Activated CD4-positive, alpha-beta T cell treated with anti-CD3 and anti-CD28 coated beads, Interleukin-2, Interleukin-4, amounts not matched to agents 100 ng/mL and 50 ng/mL, durations not matched to agents 16 hours and 8 hours (primary cell): Measurements from ENCODE around the gene SIGLEC9.
A peak's percentile ranks its signal among the peaks of the same experiment; 100 is the strongest.

Experiments
- DNase-seq: peaks from one replicate; pipeline ENCODE4 v3.0.0-alpha.2; 2020; ENCODE audit warnings: low spot score

SIGLEC9 gene

GRCh38 chr19:51124729-51125128, at the start of gene SIGLEC9:
TSS of gene SIGLEC9 (plus strand) at chr19:51124906. CDS start at chr19:51124975, 69 bp downstream.
- DNase-seq, result no peak

DNA sequence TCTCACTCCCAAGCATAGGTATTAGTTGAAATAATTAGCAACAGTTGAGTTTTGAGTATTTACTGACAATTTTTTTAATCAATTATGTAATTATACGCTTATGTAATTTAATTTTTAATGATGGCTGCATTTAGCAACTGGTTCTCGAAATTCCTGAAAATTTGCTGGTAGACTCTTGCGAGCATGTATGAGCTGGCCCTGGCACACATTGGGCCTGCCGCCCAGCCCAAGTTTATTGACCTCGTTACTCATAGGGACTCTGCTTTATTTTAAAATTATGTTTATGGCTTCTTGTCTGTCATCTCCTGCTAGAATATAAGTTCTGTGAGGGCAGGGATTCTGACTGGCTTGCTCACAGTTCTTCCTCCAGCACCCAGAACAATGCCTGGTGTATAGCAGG, 48.7 kb upstream of the SIGLEC9 start:
- DNase-seq, result no peak

DNA sequence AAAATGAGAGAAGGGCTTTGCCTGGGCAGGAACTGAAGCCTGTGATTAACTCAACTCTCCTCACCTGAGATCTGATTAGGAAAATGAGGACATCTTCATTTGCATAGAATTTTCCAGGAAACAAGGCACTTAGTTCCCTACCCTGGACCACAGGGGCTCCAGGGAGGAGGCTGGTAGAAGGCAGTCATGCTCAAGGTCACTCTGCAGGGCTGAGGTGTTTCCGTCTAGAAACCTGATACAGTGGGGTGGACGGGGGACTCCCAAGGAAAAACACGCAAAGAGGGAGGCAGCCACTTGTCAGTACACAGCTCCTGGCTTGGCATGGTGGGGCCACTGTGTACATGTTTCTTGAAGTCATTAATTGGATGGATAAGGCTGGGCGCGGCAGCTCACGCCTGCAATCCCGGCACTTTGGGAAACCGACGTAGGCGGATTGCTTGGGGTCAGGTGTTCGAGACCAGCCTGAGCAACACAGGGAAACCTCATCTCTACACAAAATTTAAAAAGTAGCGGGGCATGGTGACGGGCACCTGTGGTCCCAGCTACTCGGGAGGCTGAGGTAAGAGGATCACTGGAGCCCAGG, 48.0 kb upstream of the SIGLEC9 start:
- no peak for DNase-seq

DNA sequence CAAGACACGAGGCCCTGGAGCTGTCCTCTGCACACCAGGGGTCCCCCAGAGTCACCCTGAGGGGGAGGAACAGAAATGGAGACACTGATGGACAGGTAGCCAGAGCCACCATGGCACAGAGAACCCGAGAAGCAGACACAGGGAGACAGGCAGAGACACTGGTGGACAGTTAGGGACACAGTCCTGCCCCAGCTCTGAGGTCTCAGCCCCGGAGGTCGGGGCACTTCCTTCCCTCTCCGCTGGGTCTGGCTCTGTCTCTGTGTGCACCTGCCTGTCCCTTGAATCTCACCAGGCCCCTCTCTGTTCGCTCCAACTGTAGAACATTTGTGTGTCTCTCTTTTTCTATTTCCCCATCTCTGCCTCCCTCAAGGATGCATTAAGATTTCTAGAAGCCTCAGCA, 46.6 kb upstream of the SIGLEC9 start:
- no peak for DNase-seq

DNA sequence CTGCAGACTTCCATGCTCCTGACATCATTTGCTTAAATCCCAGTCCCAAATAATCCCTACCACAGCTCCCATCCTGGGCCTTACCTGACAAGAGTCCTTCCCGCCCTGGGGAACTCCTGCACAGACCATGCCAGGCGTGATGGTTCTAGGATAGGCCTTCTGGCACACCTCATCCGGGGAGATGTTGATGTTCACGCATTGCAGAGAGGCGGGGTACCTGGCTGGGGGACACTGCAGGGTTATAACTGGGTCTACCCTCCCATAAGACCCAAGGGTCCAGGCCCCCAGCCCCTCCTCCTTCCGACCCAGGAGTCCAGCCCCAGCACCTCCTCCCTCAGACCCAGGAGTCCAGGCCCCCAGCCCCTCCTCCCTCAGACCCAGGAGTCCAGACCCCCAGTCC, 46.0 kb upstream of the SIGLEC9 start:
- DNase-seq, result no peak

DNA sequence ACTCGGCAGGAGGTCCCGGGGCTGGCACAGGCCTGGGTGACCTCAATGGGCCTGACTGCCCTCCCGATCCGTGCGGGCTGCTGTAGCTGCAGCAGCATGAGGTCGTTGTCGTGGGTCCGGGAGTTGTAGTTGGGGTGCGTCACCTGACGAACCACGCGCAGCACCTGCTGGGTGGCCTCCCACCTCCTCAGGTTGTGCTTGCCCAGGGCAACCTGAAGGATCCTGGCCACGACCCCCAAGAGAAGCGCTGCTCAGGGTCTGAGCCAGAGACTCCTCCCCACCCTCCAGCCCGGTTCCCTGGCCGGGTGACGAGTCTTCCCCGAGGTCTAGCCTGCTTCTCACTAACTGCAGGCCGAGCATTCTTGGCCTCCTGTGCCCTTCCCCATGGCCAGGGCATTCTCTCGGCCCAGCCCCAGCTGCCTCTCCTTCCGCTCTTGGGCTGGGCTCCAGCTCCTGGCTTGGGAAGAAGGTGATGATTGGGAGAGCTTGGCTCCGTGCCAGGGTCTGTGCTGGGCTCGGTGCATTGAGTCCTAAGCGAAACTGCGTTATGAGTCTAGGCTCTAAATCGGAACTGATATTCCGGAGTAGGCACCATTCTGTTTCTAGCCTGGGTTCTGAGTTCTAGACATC, 45.1 kb upstream of the SIGLEC9 start:
- no peak for DNase-seq

DNA sequence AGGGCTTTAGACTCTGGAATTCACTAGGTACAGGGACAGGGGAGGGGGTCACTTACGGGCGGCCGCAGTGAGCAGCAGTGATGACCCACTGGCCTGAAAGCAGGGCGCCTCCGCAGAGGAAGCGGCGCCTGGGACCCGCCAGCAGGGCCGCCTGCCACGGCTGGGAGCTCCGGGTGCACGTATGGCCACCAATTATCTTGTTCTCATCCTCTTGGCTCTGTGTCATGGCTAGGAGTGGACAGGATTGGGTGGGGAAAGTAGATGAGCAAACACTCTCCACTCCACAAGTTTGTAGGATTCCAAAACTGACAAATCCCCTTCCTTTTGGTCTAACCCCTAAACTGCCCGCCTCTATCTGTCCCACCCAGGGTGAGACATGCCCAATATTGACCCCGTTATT, 43.2 kb upstream of the SIGLEC9 start:
- DNase-seq, result no peak

- DNase-seq, result no peak
These were observed 42.1 kb upstream of the SIGLEC9 start, which contains the start of gene KLK14 for GRCh38 chr19:51082611-51083010. TSS of gene KLK14 (minus strand) at chr19:51082887. CDS start at chr19:51082614, 273 bp downstream.

- DNase-seq, result no peak
These were observed 41.5 kb upstream of the SIGLEC9 start for GRCh38 chr19:51083181-51083580.

- DNase-seq, result no peak
These were observed 40.9 kb upstream of the SIGLEC9 start for GRCh38 chr19:51083783-51084182.

DNA sequence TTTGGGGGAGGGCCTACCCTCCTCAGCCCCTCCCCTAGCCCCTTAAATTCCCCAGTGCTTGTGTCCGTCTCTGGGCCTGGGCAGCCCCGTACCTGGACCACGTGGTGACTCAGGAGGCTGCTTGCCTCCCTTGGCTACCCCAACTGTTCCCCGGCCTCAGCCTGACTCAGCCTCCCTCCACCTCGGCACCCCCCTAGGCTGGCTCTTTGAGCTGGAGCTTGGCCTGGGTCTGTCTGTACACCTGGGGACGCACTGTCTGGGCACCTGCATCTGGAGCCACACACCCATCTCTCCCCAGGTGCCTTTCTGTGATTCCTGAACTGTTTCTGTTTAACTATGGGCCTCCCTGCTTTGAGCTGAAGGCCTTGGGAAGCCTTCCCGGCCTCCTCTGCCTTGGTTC, 40.2 kb upstream of the SIGLEC9 start:
- DNase-seq, result no peak

DNA sequence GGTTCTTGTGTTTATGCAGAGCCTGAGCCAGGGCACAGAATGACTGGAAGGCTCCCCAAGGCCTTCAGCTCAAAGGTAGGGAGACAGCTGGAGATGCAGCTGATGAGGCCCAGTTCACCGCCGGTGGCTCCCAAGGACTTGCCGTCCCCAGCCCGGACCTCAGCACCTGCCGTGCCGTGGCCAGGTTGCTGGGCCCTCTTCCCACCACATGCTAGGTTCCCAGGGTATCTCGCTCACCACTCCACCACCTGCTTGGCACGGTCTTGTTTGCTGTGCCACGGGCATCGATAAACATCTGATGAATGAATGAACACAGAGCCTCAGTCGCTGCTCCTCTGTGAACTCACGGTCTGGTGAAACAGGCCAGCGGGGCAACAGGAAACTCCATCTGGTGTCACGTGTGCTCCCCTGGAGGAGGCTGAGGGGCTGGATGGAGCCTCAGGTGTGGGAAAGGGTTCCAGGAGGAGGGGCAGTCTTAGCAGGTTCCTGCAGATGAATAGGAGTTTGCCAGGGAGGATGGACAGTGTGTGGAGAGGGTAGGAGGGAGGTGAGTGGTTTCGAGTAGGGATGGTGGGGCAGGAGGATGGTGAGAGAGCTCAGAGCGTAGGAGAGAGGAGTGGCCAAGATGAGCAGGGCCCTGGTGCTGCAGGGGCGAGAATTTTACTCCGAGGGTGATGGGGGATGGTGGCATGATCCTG, 38.4 kb upstream of the SIGLEC9 start:
- no peak for DNase-seq

- no peak for DNase-seq
These were observed 34.9 kb upstream of the SIGLEC9 start for GRCh38 chr19:51089786-51090185.

DNA sequence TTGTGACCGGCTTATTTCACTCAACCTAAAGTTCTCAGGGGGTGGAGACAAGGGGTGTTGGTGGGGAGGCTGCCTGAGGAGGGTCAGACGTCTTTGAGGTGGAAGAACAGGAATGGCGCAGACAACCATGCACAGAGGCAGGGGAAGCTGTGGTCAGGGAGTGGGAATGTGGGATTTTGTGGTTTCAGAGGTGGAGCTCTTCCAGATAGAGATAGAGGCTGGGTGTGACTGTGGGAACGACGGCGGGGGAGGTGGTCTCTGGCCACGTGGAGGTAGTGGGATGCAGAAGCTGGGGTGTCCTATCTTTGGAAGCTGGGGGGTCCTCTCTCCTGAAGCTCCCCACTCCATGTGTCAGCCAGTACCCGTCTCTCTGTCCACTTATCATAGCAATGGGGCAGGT, 34.2 kb upstream of the SIGLEC9 start:
- DNase-seq, result no peak

- DNase-seq, result no peak
These were observed 33.6 kb upstream of the SIGLEC9 start for GRCh38 chr19:51091126-51091525.

GRCh38 chr19:51091895-51092873, 32.5 kb upstream of the SIGLEC9 start:
- no peak for DNase-seq

DNA sequence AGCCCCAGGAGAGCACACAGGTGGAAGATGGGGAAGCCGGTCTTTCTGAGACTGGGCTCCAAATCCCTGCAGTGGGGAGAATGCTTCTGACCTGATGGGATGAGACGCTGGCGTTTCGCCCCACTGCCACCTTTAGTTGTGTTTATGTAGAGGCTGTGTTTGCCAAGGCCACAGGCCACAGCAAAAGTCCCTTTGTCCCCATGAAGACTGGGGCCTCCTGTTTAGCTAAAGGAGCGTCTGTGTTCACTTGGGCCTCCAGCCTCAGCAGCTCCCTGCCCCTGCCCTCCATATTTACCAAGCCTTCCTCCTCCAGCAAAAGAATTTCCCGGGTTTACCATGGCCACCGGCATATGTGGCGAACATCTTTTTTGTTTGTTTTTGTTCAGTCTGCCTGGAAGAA, 31.6 kb upstream of the SIGLEC9 start:
- DNase-seq, result no peak

DNA sequence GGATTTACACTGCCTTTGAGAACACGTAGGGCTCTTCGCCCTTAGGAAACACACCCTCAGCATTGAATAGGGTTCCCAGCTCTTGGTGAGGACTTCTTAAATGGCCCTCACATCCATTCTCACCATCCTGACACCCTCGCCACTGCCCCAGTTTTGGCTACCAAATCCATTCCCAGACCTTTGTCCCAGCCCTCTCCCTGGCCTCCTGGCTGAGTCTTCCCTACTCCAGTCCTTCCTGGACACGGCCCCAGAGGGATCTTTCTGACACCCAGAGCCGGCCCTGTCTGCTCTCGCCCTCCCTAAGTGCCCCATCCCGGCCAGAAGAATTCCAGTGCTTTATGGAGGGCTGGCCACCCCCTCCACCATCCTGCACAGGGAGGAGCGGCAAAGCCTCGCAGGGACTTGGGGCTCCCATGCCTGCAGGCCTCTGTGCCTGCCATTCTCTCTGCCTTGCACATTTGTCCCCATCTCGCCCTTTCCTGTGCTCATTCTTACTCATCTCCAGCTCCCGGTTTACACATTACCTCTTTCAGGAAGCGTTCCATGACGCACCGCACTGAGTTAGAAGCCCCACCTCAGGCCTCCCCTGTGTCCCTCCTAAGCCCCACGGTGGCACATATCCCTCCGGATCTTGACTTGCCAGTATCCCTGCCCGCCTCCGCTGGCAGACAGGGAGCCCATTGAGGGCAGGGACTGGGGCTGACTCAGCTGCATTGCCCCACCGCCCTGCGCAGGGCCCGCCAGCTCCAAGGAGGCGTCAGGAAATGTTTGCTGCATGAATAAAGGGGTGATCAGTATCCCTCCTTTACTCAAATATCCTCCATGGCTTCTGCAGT, 31.0 kb upstream of the SIGLEC9 start:
- no peak for DNase-seq

- peak; percentile 25 for DNase-seq
These were observed 29.9 kb upstream of the SIGLEC9 start for GRCh38 chr19:51094696-51095279.

- DNase-seq, result no peak
These were observed 28.1 kb upstream of the SIGLEC9 start for GRCh38 chr19:51096473-51097165.
